GM12891 (cell line): Measurements from ENCODE around the gene COQ9.
"Not testable (repeated sequence)": the region's sequence is repeated elsewhere in the genome, so short reads cannot be mapped to it uniquely, and the experiment has no call there.

Source experiments
- PAX5 ChIP-seq: IDR thresholded peaks from 2 replicates; pipeline ENCODE4 v1.6.1; 2011; ENCODE audit warnings: low read length, moderate library complexity, mild to moderate bottlenecking; ENCODE audit not compliant: insufficient read depth, severe bottlenecking
- POLR2A ChIP-seq: IDR thresholded peaks from 2 replicates; pipeline ENCODE4 v1.6.1; 2011; ENCODE audit warnings: low read depth, low read length, control low read depth
- TAF1 ChIP-seq: IDR thresholded peaks from 2 replicates; pipeline ENCODE4 v1.6.1; 2011; ENCODE audit warnings: low read depth, low read length, control low read depth

- TF ChIP-seq PAX5, POLR2A, TAF1: not testable (repeated sequence)
Observed at GRCh38 chr16:57397493-57397892, 49.8 kb upstream of the COQ9 start.
